Keratinocyte (primary cell): ENCODE measurements around the gene CELSR1. TPM values are rescaled to one million over a fixed set of nuclear protein-coding genes. Genes with fewer than 3 reads are reported as not detected.

Experiments used
- DNase-seq: peaks from one replicate; pipeline ENCODE4 v3.0.0-alpha.2; 2011; ENCODE audit warnings: low read depth, missing footprints, low spot score
- FAIRE-seq: peaks from 2 replicates; lab custom pipeline; 2011; peaks lifted over from hg19 to GRCh38; lab: Jason Lieb, UNC
- H2AFZ ChIP-seq: 2 replicates; pipeline ENCODE4 v1.6.0; 2012; ENCODE audit warnings: low read length, control low read depth, inconsistent platforms; ENCODE audit not compliant: control insufficient read depth
- H3K27ac ChIP-seq: 2 replicates; pipeline ENCODE4 v1.5.1; 2011; ENCODE audit warnings: low read length; ENCODE audit not compliant: control insufficient read depth, insufficient read depth
- H3K27me3 ChIP-seq: 3 replicates; pipeline ENCODE4 v1.6.0; 2011; ENCODE audit warnings: low read length; ENCODE audit not compliant: control insufficient read depth, insufficient read depth; ENCODE audit errors: extremely low read depth
- H3K36me3 ChIP-seq, 2 experiments: 2 replicates in 1 of 2; 3 replicates in 1 of 2; pipeline ENCODE4 v1.5.1; 2011; ENCODE audit warnings: low read length in 2 of 2, mild to moderate bottlenecking in 1 of 2; ENCODE audit not compliant: control insufficient read depth in 2 of 2, insufficient read depth in 2 of 2; ENCODE audit errors: extremely low read depth in 1 of 2
- H3K4me1 ChIP-seq: 3 replicates; pipeline ENCODE4 v1.5.1; 2011; ENCODE audit warnings: low read length; ENCODE audit not compliant: control insufficient read depth, insufficient read depth; ENCODE audit errors: extremely low read depth
- H3K4me2 ChIP-seq: 3 replicates; pipeline ENCODE4 v1.6.0; 2011; ENCODE audit warnings: low read depth, low read length; ENCODE audit not compliant: control insufficient read depth, insufficient read depth; ENCODE audit errors: extremely low read depth
- H3K4me3 ChIP-seq, 3 experiments: fragments of 200-600 bp in 1 of 3; sonication (generic) in 1 of 3; 2 replicates in 2 of 3; 3 replicates in 1 of 3; pipeline ENCODE4 v1.5.1; 2011 to 2016; ENCODE audit warnings: low read length in 3 of 3, mild to moderate bottlenecking in 3 of 3, control low read depth in 2 of 3, inconsistent platforms in 1 of 3, low read depth in 1 of 3, mixed read lengths in 1 of 3, mixed run types in 1 of 3, moderate library complexity in 1 of 3; ENCODE audit not compliant: control insufficient read depth in 2 of 3, insufficient read depth in 2 of 3; ENCODE audit errors: extremely low read depth in 1 of 3
- H3K79me2 ChIP-seq: 2 replicates; pipeline ENCODE4 v1.6.0; 2012; ENCODE audit warnings: low read length; ENCODE audit not compliant: control insufficient read depth, insufficient read depth
- H3K9ac ChIP-seq: 3 replicates; pipeline ENCODE4 v1.6.0; 2011; ENCODE audit warnings: low read length; ENCODE audit not compliant: control insufficient read depth, insufficient read depth; ENCODE audit errors: extremely low read depth
- H3K9me1 ChIP-seq: 3 replicates; pipeline ENCODE4 v1.6.0; 2011; ENCODE audit warnings: low read length; ENCODE audit not compliant: control insufficient read depth, insufficient read depth; ENCODE audit errors: extremely low read depth
- H3K9me3 ChIP-seq: 2 replicates; pipeline ENCODE4 v1.5.1; 2012; ENCODE audit warnings: low read depth, low read length; ENCODE audit not compliant: control insufficient read depth
- H4K20me1 ChIP-seq: 3 replicates; pipeline ENCODE4 v1.6.0; 2011; ENCODE audit warnings: low read length; ENCODE audit not compliant: control insufficient read depth, insufficient read depth; ENCODE audit errors: extremely low read depth
- CTCF ChIP-seq, 3 experiments: IDR thresholded peaks in 1 of 3; conservative IDR thresholded peaks in 1 of 3; optimal IDR thresholded peaks in 1 of 3; 2 replicates in 2 of 3; 3 replicates in 1 of 3; pipeline versions ENCODE3 to v1.5.1; 2011; ENCODE audit warnings: low read length in 3 of 3, mild to moderate bottlenecking in 3 of 3, moderate library complexity in 2 of 3, control low read depth in 1 of 3, inconsistent platforms in 1 of 3; ENCODE audit not compliant: insufficient read depth in 2 of 3; ENCODE audit errors: extremely low read depth in 1 of 3
- EZH2 ChIP-seq: IDR thresholded peaks from one replicate; pipeline ENCODE4 v1.6.1; 2012; ENCODE audit warnings: inconsistent platforms, mild to moderate bottlenecking, low read length, moderate library complexity
- dilution Hi-C: fragments of 300-500 bp; cut with MboI; formaldehyde crosslinking; loops from one replicate; pipeline ENCODE4 v1.7.0; 2020; ENCODE audit warnings: low sequenced_read_pairs; ENCODE audit not compliant: extremely low pct_ligation_motif_present
- polyA plus RNA-seq, 5 experiments: library from polyadenylated mRNA; depleted of rRNA in 3 of 5; stranded (reverse) in 3 of 5; stranded (forward) in 1 of 5; unstranded in 1 of 5; fragments of >200 nt; gene quantifications; 1 replicate in 1 of 5; 2 replicates in 3 of 5; 3 replicates in 1 of 5; pipeline versions ENCODE4 v1.2.1 to v1.2.3, GENCODE V29; 2011 to 2012; ENCODE audit warnings: missing spikeins in 2 of 5, low read depth in 1 of 5, low replicate concordance in 1 of 5

Gene CELSR1
- polyA plus RNA-seq, 1 donor (not counting 4 experiments of a cell fraction or from before 2014, with no cell fraction given), result 16.1 TPM

- H3K27me3 ChIP-seq, result no peaks in the 10 kb centered on the region
- DNase-seq (no peak), FAIRE-seq (no peak)
- no peak overlapping the region for H3K9ac ChIP-seq
- no peaks in the 10 kb centered on the region for H3K9me3 ChIP-seq
- no peaks in the 10 kb centered on the region for H3K9me1 ChIP-seq
- H2AFZ ChIP-seq, result no peak overlapping the region
- H3K79me2 ChIP-seq, result no peaks in the 10 kb centered on the region
- dilution Hi-C loops, result no loop called here
- H3K36me3 ChIP-seq, result peaks cover 6 to 19% of the 10 kb centered on the region in 2 experiments
- H4K20me1 ChIP-seq, result no peaks in the 10 kb centered on the region
- TF ChIP-seq EZH2, result no peak
- TF ChIP-seq CTCF (optimal IDR thresholded peaks at IDR 0.05 in 1 of 3, IDR thresholded peaks at IDR 0.05 in 1 of 3, conservative IDR thresholded peaks at IDR 0.05 in 1 of 3; ENCODE audit: extremely low read depth in 1 of 3, insufficient read depth in 2 of 3, low read length in 3 of 3), result no peak
- peaks cover 18% of the 10 kb centered on the region for H3K4me1 ChIP-seq
- H3K4me2 ChIP-seq, result no peak overlapping the region
- no peak overlapping the region for H3K27ac ChIP-seq
- H3K4me3 ChIP-seq, result no peak overlapping the region
Observed at GRCh38 chr22:46389081-46389480, 148.3 kb downstream of the CELSR1 start.

- Histone ChIP-seq H3K79me2 (no peaks in the 10 kb centered on the region), H3K27ac (no peak overlapping the region), H2AFZ (no peak overlapping the region), H3K36me3 (peaks cover 6 to 15% of the 10 kb centered on the region in 2 experiments), H4K20me1 (no peaks in the 10 kb centered on the region), H3K4me3 (no peak overlapping the region), H3K4me1 (peaks cover 18% of the 10 kb centered on the region), H3K9me3 (no peaks in the 10 kb centered on the region), H3K4me2 (no peak overlapping the region), H3K9ac (no peak overlapping the region), H3K27me3 (no peaks in the 10 kb centered on the region), H3K9me1 (no peaks in the 10 kb centered on the region)
- DNase-seq, result no peak
- FAIRE-seq, result no peak
- dilution Hi-C loops, result no loop called here
- no peak for TF ChIP-seq CTCF (optimal IDR thresholded peaks at IDR 0.05 in 1 of 3, IDR thresholded peaks at IDR 0.05 in 1 of 3, conservative IDR thresholded peaks at IDR 0.05 in 1 of 3; ENCODE audit: extremely low read depth in 1 of 3, insufficient read depth in 2 of 3, low read length in 3 of 3)
- no peak for TF ChIP-seq EZH2
Observed at GRCh38 chr22:46388647-46389046, 148.8 kb downstream of the CELSR1 start.
